Neural cell (in vitro differentiated cells): ENCODE measurements around the gene OSBPL8.

Experiments used
- EZH2 ChIP-seq: fragments of 200-600, 300-800 bp; shearing (Covaris generic), sonication (generic); IDR thresholded peaks from 2 replicates; pipeline ENCODE4 v1.6.1; 2014; ENCODE audit warnings: antibody characterized with exemption, low read length, borderline replicate concordance, mild to moderate bottlenecking; ENCODE audit not compliant: insufficient read depth, poor library complexity, severe bottlenecking
- POLR2AphosphoS5 ChIP-seq: IDR thresholded peaks from 2 replicates; pipeline ENCODE4 v1.6.1; 2012
- TF ChIP-seq, protein P1 (sequence below): fragments of 450-650 bp; IDR thresholded peaks from 2 replicates; pipeline ENCODE4 v1.5.1; 2014; ENCODE audit warnings: antibody characterized with exemption, mild to moderate bottlenecking, moderate library complexity; ENCODE audit not compliant: poor library complexity, severe bottlenecking
- TF ChIP-seq, protein P2 (sequence below): IDR thresholded peaks from 2 replicates; pipeline ENCODE4 v1.6.1; 2012; ENCODE audit warnings: borderline replicate concordance

DNA sequence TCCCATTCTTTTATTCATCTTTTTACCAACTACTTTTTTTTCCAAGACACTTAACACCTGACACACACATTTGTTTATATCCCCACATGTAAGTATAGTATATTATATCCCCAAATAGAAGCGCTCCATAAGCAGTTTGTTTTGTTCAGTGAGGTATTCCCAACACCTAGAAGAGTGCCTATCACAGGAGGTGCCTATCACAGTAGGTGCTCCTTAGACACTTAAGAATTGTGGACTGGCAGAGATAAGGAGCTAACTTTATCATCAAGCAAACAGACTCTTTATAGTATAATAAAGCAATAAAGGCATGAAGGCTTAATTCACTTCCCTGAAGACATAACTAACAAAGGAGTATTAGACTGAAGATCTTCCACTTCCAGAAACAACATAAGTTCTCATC lies 29.1 kb downstream of the OSBPL8 start:
- TF ChIP-seq, protein P1, sequence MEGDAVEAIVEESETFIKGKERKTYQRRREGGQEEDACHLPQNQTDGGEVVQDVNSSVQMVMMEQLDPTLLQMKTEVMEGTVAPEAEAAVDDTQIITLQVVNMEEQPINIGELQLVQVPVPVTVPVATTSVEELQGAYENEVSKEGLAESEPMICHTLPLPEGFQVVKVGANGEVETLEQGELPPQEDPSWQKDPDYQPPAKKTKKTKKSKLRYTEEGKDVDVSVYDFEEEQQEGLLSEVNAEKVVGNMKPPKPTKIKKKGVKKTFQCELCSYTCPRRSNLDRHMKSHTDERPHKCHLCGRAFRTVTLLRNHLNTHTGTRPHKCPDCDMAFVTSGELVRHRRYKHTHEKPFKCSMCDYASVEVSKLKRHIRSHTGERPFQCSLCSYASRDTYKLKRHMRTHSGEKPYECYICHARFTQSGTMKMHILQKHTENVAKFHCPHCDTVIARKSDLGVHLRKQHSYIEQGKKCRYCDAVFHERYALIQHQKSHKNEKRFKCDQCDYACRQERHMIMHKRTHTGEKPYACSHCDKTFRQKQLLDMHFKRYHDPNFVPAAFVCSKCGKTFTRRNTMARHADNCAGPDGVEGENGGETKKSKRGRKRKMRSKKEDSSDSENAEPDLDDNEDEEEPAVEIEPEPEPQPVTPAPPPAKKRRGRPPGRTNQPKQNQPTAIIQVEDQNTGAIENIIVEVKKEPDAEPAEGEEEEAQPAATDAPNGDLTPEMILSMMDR, result no peak
- no peak for TF ChIP-seq EZH2
- TF ChIP-seq POLR2AphosphoS5, result no peak
- TF ChIP-seq, protein P2, sequence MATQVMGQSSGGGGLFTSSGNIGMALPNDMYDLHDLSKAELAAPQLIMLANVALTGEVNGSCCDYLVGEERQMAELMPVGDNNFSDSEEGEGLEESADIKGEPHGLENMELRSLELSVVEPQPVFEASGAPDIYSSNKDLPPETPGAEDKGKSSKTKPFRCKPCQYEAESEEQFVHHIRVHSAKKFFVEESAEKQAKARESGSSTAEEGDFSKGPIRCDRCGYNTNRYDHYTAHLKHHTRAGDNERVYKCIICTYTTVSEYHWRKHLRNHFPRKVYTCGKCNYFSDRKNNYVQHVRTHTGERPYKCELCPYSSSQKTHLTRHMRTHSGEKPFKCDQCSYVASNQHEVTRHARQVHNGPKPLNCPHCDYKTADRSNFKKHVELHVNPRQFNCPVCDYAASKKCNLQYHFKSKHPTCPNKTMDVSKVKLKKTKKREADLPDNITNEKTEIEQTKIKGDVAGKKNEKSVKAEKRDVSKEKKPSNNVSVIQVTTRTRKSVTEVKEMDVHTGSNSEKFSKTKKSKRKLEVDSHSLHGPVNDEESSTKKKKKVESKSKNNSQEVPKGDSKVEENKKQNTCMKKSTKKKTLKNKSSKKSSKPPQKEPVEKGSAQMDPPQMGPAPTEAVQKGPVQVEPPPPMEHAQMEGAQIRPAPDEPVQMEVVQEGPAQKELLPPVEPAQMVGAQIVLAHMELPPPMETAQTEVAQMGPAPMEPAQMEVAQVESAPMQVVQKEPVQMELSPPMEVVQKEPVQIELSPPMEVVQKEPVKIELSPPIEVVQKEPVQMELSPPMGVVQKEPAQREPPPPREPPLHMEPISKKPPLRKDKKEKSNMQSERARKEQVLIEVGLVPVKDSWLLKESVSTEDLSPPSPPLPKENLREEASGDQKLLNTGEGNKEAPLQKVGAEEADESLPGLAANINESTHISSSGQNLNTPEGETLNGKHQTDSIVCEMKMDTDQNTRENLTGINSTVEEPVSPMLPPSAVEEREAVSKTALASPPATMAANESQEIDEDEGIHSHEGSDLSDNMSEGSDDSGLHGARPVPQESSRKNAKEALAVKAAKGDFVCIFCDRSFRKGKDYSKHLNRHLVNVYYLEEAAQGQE, result no peak
